Measurements from ENCODE around the gene MLH3.

- TF ChIP-seq POLR2AphosphoS5 (IDR thresholded peaks at IDR 0.05; ENCODE audit: low read depth, low read length) (no peak), REST (IDR thresholded peaks at IDR 0.05; ENCODE audit: insufficient read depth in 1 of 2, low read depth in 2 of 2, low read length in 2 of 2) (no peak), SIN3A (IDR thresholded peaks at IDR 0.05; ENCODE audit: borderline replicate concordance, insufficient read depth, low read length) (no peak), TAF1 (IDR thresholded peaks at IDR 0.05; ENCODE audit: borderline replicate concordance, insufficient read depth, low read length) (no peak)
Observed at GRCh38 chr14:75066691-75067090, 15.4 kb upstream of the MLH3 start.
